Gastroesophageal sphincter (tissue), 3 donors: ENCODE data around the gene DDX52.

Experiments
- CTCF ChIP-seq, 4 experiments: fragments of 200-600 bp in 2 of 4; fragments of 450-650 bp in 2 of 4; sonication (generic) in 1 of 4; IDR thresholded peaks; one replicate each; pipeline ENCODE4 v1.5.1; 2017 to 2019; ENCODE audit warnings: antibody characterized with exemption in 4 of 4, mild to moderate bottlenecking in 2 of 4, moderate library complexity in 2 of 4
- EP300 ChIP-seq: sonication (generic); formaldehyde crosslinking; IDR thresholded peaks from one replicate; pipeline ENCODE4 v1.6.1; 2017; ENCODE audit warnings: antibody characterized with exemption, mild to moderate bottlenecking
- POLR2A ChIP-seq, 2 donors: fragments of 450-650 bp; IDR thresholded peaks; one replicate each; pipeline ENCODE4 v1.6.1; 2017; ENCODE audit warnings: antibody characterized with exemption in 2 of 2, mild to moderate bottlenecking in 2 of 2, moderate library complexity in 1 of 2
- POLR2AphosphoS5 ChIP-seq: sonication (generic); formaldehyde crosslinking; IDR thresholded peaks from one replicate; pipeline ENCODE4 v1.6.1; 2017; ENCODE audit warnings: antibody characterized with exemption

- no peak for TF ChIP-seq CTCF (IDR thresholded peaks at IDR 0.05)
- no peak for TF ChIP-seq POLR2A (IDR thresholded peaks at IDR 0.05)
- TF ChIP-seq POLR2AphosphoS5, result no peak
- TF ChIP-seq EP300, result no peak
These were observed 19.1 kb upstream of the DDX52 start for GRCh38 chr17:37662353-37662752.
